HepG2 (cell line): Measurements from ENCODE around the gene NPAS2. TPM values are rescaled to one million over a fixed set of nuclear protein-coding genes. Genes with fewer than 3 reads are reported as not detected.

ENCODE experiments used
- CEBPG ChIP-seq: IDR thresholded peaks from 2 replicates; pipeline ENCODE4 v1.6.1; 2016
- CTCF ChIP-seq: sonication (generic); formaldehyde crosslinking; IDR thresholded peaks from 2 replicates; pipeline ENCODE4 v1.5.0; 2020; ENCODE audit warnings: mild to moderate bottlenecking, missing genetic modification reagents, moderate library complexity
- MED1 ChIP-seq: sonication (generic); formaldehyde crosslinking; IDR thresholded peaks from 2 replicates; pipeline ENCODE4 v1.4.0; 2020; ENCODE audit warnings: missing genetic modification reagents
- MLXIP ChIP-seq: sonication (generic); formaldehyde crosslinking; IDR thresholded peaks from 2 replicates; pipeline ENCODE4 v1.9.0; 2021; ENCODE audit warnings: missing genetic modification reagents, borderline replicate concordance
- NCOA2 ChIP-seq: sonication (generic); formaldehyde crosslinking; IDR thresholded peaks from 2 replicates; pipeline ENCODE4 v1.8.0; 2022; ENCODE audit warnings: inconsistent platforms
- PAX8 ChIP-seq: sonication (generic); formaldehyde crosslinking; IDR thresholded peaks from 2 replicates; pipeline ENCODE4 v1.8.0; 2022; ENCODE audit warnings: mild to moderate bottlenecking, missing genetic modification reagents, borderline replicate concordance
- TCF7 ChIP-seq: sonication (generic); IDR thresholded peaks from 2 replicates; pipeline ENCODE4 v1.6.1; 2016; ENCODE audit warnings: antibody characterized with exemption, low read depth
- ZNF101 ChIP-seq: sonication (generic); formaldehyde crosslinking; IDR thresholded peaks from 2 replicates; pipeline ENCODE4 v1.4.0; 2020; ENCODE audit warnings: mild to moderate bottlenecking, low read depth, missing genetic modification reagents, borderline replicate concordance
- ZNF33A ChIP-seq: sonication (generic); formaldehyde crosslinking; IDR thresholded peaks from 2 replicates; pipeline ENCODE4 v1.5.1; 2020; ENCODE audit warnings: missing genetic modification reagents, mild to moderate bottlenecking, moderate library complexity, borderline replicate concordance
- polyA plus RNA-seq, 8 experiments: library from polyadenylated mRNA; depleted of rRNA in 3 of 8; stranded (reverse) in 7 of 8; unstranded in 1 of 8; fragments of >200 nt; fragmentation: Illumina TruSeq in 4 of 8; extraction: Trizol in 4 of 8; gene quantifications; 2 replicates each; pipeline versions ENCODE4 v1.2.1 to v1.2.3, GENCODE V29; 2011 to 2016; ENCODE audit warnings: low read depth in 4 of 8, missing spikeins in 1 of 8, mixed read lengths in 1 of 8; ENCODE audit not compliant: insufficient read depth in 1 of 8
- total RNA-seq, 5 experiments: library from RNA; depleted of rRNA; stranded (reverse); fragments of >200 nt; fragmentation: Illumina TruSeq; extraction: Trizol; gene quantifications; 2 replicates each; pipeline ENCODE4 v1.2.3, GENCODE V29; 2016; ENCODE audit warnings: low read depth in 1 of 5
- TF ChIP-seq, protein P1 (sequence below): IDR thresholded peaks from 2 replicates; pipeline ENCODE4 v1.6.1; 2016
- TF ChIP-seq, protein P2 (sequence below): sonication (generic); formaldehyde crosslinking; IDR thresholded peaks from 2 replicates; pipeline ENCODE4 v1.4.0; 2020; ENCODE audit warnings: missing genetic modification reagents, low read depth, mild to moderate bottlenecking, borderline replicate concordance
- TF ChIP-seq, protein P3 (sequence below): sonication (generic); formaldehyde crosslinking; IDR thresholded peaks from 2 replicates; pipeline ENCODE4 v1.4.0; 2020; ENCODE audit warnings: mild to moderate bottlenecking, missing genetic modification reagents, borderline replicate concordance

NPAS2 gene
- total and polyA plus RNA-seq, 2 of the 13 experiments (the other 11 are each of a cell fraction or from before 2014, with no cell fraction given), result 14.8 to 37.5 TPM

GRCh38 chr2:100852999-100853908 is 33.3 kb downstream of the NPAS2 start (continued):
- TF ChIP-seq, protein P1, sequence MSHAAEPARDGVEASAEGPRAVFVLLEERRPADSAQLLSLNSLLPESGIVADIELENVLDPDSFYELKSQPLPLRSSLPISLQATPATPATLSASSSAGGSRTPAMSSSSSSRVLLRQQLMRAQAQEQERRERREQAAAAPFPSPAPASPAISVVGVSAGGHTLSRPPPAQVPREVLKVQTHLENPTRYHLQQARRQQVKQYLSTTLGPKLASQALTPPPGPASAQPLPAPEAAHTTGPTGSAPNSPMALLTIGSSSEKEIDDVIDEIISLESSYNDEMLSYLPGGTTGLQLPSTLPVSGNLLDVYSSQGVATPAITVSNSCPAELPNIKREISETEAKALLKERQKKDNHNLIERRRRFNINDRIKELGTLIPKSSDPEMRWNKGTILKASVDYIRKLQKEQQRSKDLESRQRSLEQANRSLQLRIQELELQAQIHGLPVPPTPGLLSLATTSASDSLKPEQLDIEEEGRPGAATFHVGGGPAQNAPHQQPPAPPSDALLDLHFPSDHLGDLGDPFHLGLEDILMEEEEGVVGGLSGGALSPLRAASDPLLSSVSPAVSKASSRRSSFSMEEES, result 0 out of 2 replicates have a peak, but pooled peaks have one; percentile 12
- TF ChIP-seq, protein P2, sequence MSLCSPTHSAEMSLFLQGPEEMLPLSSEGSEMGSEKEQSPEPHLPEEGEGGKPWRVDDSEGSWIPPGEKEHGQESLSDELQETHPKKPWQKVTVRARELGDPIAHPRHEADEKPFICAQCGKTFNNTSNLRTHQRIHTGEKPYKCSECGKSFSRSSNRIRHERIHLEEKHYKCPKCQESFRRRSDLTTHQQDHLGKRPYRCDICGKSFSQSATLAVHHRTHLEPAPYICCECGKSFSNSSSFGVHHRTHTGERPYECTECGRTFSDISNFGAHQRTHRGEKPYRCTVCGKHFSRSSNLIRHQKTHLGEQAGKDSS, result peak; percentile 15; the same call in 1 of the 2 replicates
- no peak for TF ChIP-seq TCF7
- TF ChIP-seq ZNF33A (CRISPR knock-in tag), result no peak
- TF ChIP-seq MLXIP (CRISPR knock-in tag), result no peak
- peak; percentile 37; the same call in 1 of the 2 replicates for TF ChIP-seq ZNF101 (CRISPR knock-in tag)
- peak; percentile 48 for TF ChIP-seq CTCF (CRISPR knock-in tag)
- TF ChIP-seq PAX8 (CRISPR knock-in tag), result no peak
- TF ChIP-seq, protein P3, sequence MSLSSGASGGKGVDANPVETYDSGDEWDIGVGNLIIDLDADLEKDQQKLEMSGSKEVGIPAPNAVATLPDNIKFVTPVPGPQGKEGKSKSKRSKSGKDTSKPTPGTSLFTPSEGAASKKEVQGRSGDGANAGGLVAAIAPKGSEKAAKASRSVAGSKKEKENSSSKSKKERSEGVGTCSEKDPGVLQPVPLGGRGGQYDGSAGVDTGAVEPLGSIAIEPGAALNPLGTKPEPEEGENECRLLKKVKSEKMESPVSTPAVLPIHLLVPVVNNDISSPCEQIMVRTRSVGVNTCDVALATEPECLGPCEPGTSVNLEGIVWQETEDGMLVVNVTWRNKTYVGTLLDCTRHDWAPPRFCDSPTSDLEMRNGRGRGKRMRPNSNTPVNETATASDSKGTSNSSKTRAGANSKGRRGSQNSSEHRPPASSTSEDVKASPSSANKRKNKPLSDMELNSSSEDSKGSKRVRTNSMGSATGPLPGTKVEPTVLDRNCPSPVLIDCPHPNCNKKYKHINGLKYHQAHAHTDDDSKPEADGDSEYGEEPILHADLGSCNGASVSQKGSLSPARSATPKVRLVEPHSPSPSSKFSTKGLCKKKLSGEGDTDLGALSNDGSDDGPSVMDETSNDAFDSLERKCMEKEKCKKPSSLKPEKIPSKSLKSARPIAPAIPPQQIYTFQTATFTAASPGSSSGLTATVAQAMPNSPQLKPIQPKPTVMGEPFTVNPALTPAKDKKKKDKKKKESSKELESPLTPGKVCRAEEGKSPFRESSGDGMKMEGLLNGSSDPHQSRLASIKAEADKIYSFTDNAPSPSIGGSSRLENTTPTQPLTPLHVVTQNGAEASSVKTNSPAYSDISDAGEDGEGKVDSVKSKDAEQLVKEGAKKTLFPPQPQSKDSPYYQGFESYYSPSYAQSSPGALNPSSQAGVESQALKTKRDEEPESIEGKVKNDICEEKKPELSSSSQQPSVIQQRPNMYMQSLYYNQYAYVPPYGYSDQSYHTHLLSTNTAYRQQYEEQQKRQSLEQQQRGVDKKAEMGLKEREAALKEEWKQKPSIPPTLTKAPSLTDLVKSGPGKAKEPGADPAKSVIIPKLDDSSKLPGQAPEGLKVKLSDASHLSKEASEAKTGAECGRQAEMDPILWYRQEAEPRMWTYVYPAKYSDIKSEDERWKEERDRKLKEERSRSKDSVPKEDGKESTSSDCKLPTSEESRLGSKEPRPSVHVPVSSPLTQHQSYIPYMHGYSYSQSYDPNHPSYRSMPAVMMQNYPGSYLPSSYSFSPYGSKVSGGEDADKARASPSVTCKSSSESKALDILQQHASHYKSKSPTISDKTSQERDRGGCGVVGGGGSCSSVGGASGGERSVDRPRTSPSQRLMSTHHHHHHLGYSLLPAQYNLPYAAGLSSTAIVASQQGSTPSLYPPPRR, result 0 out of 2 replicates have a peak, but pooled peaks have one; percentile 16
- TF ChIP-seq MED1 (CRISPR knock-in tag), result 0 out of 2 replicates have a peak, but pooled peaks have one; percentile 15
- TF ChIP-seq CEBPG (CRISPR knock-in tag), result peak; percentile 58
- no peak for TF ChIP-seq NCOA2 (CRISPR knock-in tag)
